Prostate gland (tissue), 2 donors: ENCODE data around the gene ZFX.

ENCODE experiments used
- POLR2AphosphoS5 ChIP-seq: sonication (generic); formaldehyde crosslinking; IDR thresholded peaks from one replicate; pipeline ENCODE4 v1.6.1; 2017; ENCODE audit warnings: antibody characterized with exemption
- TF ChIP-seq, protein P1 (sequence below), 4 experiments: fragments of 200-600 bp in 2 of 4; fragments of 450-650 bp in 2 of 4; sonication (generic) in 2 of 4; IDR thresholded peaks; 1 replicate in 3 of 4; 2 replicates in 1 of 4; pipeline ENCODE4 v1.5.1; 2016 to 2019; ENCODE audit warnings: antibody characterized with exemption in 4 of 4, mild to moderate bottlenecking in 2 of 4, moderate library complexity in 2 of 4

DNA sequence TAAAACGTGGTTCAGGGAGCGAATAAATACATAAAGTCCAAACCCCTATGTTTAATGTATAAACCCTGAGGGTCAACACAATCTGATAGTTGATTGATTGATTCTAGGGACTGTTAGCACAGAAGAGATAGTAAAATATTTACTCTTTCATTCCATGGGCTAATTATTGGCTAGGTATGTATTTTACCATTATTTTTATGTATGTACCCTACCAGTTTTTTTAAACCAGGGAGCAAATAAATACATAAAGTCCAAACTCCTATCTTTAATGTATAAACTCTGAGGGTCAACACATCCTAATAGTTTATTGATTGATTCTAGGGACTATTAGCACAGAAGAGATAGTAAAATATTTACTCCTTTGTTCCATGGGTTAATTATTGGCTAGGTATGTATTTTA is 40.0 kb downstream of the ZFX start:
- TF ChIP-seq POLR2AphosphoS5 = no peak
- TF ChIP-seq, protein P1, sequence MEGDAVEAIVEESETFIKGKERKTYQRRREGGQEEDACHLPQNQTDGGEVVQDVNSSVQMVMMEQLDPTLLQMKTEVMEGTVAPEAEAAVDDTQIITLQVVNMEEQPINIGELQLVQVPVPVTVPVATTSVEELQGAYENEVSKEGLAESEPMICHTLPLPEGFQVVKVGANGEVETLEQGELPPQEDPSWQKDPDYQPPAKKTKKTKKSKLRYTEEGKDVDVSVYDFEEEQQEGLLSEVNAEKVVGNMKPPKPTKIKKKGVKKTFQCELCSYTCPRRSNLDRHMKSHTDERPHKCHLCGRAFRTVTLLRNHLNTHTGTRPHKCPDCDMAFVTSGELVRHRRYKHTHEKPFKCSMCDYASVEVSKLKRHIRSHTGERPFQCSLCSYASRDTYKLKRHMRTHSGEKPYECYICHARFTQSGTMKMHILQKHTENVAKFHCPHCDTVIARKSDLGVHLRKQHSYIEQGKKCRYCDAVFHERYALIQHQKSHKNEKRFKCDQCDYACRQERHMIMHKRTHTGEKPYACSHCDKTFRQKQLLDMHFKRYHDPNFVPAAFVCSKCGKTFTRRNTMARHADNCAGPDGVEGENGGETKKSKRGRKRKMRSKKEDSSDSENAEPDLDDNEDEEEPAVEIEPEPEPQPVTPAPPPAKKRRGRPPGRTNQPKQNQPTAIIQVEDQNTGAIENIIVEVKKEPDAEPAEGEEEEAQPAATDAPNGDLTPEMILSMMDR (IDR thresholded peaks at IDR 0.05) = no peak
